AML-193 (cell line): ENCODE results near the gene PROM1.
A peak's percentile ranks its signal among the peaks of the same experiment; 100 is the strongest.

Experiments
- DNase-seq, 2 experiments: peaks; one replicate each; lab custom pipeline; 2025; lab: John Stamatoyannopoulos, UW

PROM1 gene

DNA sequence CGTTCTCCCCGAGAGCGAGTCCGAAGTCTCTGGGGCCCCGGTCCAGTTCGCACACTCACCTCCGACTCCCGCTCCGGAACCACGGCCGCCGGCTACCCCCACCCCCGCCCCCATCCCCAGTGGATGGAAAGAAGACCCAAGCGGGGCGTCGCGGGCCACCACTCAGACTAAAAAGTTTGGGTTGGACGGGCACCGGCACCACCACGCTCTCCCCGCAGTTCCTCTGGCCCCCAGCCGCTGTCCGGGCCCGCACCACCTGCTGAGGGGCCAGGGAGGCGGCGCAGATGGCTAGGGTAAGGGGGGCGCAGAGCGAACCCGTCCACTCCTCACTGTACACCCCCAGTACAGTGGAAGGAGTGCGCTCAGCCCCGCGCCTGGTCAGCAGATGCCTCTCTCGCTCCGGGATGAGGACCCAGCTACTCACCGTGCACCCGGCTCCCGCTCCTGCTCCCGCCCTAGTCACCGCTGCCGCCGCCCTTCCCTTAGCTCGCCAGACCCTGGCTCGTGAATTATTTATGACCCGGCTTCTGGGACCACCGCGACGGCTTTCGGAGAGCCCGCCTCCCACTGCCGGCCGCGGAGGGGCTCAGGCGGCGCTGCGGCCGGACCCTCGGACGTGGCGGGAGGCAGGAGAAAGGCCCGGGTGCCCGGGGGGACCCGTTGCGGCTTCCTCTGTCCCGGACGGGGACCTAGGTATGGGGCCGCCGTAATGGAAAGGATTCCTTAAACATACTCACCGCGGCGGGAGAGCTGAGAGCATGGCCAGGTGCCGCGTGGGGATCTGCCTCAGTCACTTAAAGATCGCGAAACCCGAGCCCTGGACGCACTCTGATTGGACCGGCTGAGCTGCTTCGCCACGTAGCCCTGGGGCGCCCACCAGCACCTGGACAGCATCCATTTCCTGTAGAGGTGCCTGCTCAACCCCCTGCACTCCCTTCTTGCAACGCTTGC, at the start of gene PROM1:
TSS of gene PROM1 (minus strand) at position 783 of the 951 bp plus-strand sequence. CDS start 8,117 bp downstream, outside the sequence.
- no peak for DNase-seq

DNA sequence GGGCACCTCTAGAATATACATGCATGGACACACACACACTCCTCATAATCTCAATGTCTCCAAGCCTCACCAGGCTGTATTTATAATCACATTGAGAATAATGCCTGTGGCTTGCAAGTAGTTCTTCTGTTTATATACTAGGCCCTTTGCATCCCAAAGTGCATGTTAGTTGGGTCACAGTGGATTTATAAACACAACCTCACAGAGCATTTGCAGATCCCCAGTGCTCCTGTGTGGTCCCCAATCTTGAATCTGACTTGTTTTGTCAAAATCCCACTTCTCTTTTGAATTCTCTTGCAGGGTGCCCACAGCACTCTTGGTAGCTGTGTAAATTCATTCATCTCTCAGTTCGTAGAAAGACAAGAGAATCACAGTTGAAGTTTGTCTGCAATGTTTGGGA, 49.6 kb upstream of the PROM1 start:
- no peak for DNase-seq

- no peak for DNase-seq
Measured at GRCh38 chr4:16131293-16131692, 47.5 kb upstream of the PROM1 start.

DNA sequence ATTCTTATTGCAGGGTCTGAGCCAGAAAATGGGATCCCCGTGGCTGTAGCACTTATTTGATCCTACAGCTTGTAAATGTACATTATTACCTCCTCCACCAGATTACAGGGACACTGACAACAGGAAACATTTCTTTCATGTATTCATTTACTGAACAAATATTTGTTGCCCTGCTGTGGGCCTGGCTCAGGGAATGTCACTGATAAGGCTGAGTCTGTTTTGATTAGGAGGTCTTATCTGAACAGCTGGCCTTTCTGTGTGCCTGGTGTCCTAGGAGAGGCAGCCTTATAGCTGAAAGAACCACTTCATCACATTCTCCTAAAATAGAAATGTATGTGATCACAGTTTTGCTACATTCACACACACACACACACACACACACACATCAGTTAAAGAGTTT, 45.5 kb upstream of the PROM1 start:
- no peak for DNase-seq

DNA sequence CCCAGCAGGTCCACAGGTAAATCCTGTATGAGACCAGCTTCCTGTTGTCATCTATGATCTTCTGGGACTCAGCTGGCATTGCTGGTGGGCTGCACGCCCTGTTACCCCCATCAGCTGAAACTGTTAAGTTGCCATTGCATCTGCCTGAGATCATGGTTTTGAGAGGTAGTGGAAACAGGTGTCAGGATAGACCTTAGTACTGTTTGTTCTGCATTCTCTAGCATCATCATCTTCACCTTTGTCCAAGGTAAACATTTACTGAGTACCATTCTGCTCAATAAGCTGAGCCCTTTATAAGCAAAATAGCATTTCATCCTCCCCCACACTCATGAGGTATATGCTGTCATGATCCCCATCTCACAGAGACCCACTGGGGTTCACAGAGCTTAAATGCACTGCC, 42.9 kb upstream of the PROM1 start:
- no peak for DNase-seq

DNA sequence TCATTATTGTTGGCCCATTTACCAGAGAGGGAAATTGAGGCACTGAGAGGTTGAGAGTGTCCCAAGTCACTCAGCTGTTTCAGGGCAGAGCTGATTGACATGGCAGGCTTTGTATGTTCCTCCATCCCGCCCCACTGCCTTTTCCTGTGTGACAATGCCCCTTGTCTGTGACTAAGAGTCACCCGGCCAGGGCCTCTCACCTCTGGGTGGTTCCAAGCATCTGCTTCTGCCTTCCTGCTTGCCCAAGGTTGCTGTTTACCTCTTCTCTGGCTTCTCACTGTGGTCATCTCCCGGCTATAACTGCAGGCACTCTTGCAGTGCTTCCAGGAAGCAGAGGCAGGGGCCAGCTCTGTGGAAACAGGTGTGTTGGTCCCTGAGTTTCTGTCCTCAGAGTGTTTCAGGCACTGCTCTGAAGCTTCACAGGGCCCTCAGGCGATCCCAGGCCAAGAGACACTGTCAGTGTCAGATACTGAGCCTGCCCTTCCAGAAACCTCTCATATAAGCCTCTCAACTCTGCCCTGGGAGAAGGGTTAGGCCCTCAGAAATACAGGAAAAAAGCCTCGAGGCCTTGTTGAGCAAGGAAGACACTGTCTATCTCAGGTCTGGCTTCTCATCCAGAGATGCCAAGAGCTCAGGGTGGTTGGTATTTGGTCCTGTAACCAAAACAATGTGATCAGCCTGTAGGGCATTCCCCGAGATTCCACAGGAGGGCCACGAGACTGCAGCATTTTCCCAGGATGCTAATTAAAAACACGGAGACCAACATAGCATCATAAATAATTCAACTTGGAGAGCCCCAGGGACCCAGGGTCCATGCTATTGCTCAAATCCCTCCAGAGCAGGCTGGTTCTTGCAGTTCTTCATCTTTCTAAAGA, 42.0 kb upstream of the PROM1 start:
- DNase-seq, result no peak

- no peak for DNase-seq
Measured at GRCh38 chr4:16124232-16124631, 40.4 kb upstream of the PROM1 start.

DNA sequence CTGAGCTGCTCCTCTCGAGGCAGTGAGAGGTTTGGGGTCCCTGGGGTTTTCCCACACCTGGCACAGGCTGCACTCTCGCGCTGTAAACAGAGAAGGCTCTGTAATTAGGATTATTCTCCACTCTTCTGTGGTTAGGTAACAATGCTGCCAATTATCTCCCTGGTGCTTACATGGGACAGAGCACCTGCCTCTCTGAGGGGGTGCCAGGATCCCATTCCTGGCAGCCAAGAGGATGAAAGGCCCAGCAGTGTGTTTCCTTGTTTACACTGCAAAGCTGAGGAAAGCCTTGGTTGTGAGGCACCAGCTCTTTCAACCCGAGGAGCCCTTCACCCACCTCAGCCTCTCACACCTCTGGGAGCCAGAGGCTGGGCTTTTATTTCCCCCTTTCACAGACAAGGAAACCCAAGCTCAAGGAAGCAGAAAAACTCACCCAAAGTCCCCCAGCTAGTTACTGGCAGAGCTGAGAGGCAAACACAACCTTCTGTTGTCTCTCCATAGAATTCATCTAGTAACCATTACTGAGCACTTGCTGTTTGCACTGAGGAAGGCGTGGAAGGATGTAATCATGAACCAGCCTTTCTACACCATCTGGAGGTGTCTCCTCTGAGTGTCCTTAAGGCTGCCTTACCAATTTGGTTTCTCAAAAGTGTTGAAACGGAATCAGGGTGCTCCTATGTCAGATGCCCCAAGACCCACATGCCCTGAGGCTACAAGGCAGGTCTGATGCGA, 39.7 kb upstream of the PROM1 start:
- DNase-seq, result no peak

- no peak for DNase-seq
Measured at GRCh38 chr4:16122784-16123183, 39.0 kb upstream of the PROM1 start.

DNA sequence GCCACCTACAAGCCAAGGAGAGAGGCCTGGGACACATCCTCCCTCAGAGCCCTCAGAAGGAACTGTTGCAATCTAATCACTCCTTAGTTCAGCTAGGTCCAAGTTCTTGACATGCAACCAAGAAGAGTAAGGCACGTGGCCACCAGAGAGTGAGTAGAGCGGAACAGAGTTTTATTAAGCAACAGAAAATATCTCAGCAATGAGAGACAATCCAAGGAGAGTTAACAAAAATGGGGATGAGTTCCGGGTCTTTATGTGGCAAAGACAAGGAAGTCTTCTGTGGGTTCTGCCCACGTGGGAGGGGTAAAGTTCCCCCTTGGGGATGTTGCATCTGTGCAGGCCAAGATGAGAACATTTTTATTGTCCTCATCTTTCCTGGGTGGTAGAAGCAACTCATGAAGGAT, 38.5 kb upstream of the PROM1 start:
- DNase-seq, result peak; percentile 48 to 72

DNA sequence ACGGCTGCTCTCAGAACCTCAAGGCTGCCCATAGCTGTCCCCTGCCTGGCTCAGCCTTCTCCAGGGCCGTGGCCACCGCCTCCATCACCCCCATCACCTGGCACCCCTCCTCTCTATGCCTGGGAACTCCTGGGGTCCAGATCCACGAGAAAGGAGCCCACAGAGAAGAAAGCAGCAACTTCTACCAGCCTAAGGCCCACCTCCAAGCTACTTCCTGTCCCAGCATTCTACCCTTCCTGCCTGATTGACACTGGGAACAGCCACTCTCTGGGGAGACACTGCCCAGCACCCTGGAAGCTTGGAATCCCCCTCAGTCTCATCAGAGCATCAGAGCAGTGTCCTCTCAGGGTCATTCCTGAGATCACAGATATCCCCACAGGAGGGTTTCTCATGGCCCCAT, 36.9 kb upstream of the PROM1 start:
- no peak for DNase-seq

- DNase-seq, result no peak
Measured at GRCh38 chr4:16119981-16120380, 36.2 kb upstream of the PROM1 start.

GRCh38 chr4:16118090-16118489, 34.3 kb upstream of the PROM1 start:
- DNase-seq, result no peak

DNA sequence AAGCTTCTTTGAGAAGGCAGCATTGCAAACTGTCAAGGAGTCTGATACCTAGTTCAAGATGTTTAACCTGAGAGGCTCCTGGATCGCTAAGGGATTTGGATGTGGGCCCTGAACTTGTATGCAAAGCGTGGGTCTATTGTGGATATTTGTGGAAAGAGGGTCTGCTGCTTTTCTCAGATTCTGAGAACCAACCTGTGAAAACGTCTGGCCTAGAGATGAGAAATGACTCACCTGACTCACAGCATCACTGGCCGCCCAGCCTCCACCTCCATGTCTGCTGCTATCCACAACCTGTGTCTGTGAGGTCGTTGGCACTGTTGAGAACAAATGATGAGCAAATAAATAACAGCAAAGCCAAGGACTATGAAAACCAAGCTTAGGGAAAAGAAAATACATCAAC, 33.3 kb upstream of the PROM1 start:
- no peak for DNase-seq

DNA sequence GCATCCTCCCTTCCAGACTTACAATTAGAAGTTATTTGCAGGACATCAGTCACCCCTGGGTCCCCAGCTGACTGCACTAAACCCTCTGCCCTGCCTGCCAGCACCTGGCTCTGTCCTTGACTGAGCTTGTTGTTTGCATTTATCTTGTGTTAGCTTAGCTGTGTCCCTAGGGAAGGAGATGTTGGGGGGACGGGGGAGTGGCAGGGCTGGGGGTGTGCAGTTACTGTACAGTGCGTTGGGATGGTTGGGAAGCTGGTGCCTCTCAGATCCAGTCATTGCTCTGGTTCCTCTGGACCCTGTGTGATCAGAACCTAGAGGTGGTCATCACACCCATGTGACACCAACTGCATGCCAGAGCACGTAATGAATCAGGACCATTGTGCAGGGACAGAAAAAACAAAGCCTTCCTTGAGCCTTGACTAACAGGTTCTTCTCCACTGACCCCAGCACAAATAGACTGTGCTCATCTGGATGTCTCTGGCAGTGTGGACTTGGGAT, 32.7 kb upstream of the PROM1 start:
- DNase-seq, result no peak

DNA sequence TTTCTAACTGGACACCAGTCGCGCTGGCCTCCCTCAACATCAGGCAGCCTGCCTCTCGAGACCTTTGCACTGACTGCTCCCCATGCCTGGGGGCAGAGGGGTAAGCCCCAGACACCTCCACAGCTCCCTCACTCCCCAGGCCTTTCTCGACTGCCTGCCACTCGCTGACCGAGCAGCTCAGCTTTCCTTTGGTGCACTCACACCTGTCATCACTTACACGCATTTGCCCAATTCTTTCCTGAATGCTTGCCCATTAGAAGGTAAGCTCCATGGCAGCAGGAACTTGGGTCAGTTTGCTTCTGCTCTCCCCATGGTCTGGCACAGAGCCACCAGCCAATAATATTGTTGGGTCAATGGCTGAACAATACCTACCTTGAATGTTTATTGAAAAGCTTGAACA, 32.2 kb upstream of the PROM1 start:
- no peak for DNase-seq

DNA sequence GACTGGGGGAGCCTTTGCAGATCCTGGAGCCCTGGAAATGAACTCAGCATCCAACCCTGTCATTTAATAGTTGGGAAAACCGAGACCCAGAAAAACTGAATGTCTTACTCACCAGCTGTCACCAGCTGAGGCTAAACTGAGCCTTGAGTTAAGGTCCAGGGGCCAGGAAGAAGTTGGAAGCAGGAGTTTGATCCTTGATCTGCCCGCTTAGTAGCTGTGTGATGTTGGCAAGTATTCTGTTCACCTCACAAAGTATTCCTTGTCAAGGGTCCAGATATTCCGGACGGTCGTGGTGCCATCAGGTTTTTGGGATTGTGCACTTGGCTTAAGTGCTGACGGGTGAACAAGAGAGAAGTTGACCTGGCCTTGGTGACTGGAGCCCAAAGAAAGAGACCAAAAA, 30.7 kb upstream of the PROM1 start:
- no peak for DNase-seq

DNA sequence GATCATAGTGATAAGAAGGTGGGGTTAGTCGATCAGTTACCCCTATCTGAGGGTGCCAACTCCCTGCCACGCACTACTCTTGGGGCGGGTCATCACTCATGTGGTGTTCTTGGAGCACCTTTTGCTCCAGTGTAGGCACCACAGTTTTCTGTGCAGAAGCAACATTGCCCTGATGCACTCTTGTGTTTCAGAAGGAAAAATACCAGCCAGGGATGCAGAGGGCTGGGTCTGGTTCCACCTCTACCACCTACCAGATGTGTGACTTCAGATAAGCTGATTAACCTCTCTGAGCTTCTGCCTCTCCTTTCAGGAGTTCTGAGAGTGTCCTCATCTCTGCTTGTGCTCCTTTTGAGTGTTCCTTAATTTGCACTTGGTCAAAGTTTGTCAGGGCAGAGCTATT, 29.9 kb upstream of the PROM1 start:
- no peak for DNase-seq

DNA sequence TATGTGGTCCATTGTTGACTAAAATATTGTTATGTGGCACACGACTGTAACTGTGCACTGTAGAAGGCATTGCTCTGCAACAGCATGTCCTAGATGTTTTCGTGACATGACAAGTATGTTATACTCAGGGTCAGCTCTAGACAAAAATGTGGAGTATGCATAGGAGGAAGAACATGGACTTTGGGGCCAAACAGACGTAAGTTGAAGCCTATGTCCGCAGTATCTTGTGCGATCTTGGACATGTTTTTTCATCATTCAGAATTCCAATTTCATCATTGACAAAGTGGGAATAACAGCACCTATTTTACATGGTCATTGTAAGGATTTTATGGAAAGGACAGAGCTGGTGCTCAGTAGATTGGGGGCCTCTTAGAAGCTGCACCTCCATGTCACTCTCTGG, 27.7 kb upstream of the PROM1 start:
- DNase-seq, result no peak

DNA sequence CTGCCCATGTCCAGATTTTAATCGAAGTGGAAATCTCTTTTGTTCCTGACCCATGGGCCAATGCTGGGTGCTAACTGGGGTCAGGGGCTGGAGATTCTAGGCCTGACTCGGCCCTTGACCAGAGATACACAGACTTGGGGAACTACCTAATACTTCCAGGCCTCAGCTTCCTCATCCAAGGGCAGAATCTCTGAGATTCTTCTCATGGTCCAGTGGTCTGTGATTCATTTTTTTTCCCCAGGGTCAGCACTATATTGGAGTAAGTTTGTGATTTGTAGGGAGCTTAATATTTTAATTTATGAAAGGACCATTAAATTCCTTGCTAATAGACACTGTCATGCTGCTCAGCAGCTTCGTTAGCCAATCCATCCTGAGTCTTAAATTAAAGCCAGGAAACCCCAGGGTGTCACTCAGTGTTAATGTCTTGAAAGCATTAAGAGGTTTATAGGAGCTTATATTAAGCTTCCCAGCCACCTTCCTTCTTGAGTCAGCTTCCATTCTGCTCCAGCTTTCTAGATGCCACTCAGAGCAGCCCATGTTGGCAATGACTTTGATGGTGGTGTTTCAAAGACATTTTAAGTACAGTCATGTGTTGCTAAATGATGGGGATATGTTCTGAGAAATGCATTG, 27.0 kb upstream of the PROM1 start:
- DNase-seq, result no peak

GRCh38 chr4:16110199-16110598, 26.4 kb upstream of the PROM1 start:
- no peak for DNase-seq

- no peak for DNase-seq
Measured at GRCh38 chr4:16109256-16109655, 25.4 kb upstream of the PROM1 start.
